ENCODE results near the gene TRIM33.
"Not testable (repeated sequence)": the region's sequence is repeated elsewhere in the genome, so short reads cannot be mapped to it uniquely, and the experiment has no call there.

TRIM33 gene

DNA sequence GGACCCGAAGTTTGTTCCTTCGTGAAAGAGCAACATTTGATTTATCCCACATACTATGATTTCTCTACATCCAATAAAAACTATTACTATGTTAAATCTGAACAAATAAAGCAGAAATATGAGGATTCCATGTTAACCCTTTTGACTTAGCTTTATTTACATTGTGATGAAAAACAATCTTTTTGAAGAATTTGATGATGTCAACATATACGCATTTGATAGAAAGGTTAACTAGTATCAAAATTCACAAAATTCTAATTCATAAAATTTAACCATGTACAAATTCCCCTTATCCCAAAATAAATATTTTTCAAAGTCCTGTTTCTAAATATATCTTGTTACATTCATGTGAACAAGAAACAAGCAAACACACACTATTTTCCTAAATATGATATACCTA, 74.2 kb downstream of the TRIM33 start:
- H3K36me3 ChIP-seq (ENCODE audit: control insufficient read depth in 5 of 5, insufficient read depth in 5 of 5, low read length in 5 of 5) = peaks cover 0 to 15% (median 12%) of the 10 kb centered on the region in 5 donors
- no peaks in the 10 kb centered on the region for H3K9me3 ChIP-seq (ENCODE audit: control insufficient read depth in 5 of 5, low read length in 5 of 5)
- H3K27ac ChIP-seq (ENCODE audit: low read depth, low read length) = no peak overlapping the region
- H3K27me3 ChIP-seq (ENCODE audit: control insufficient read depth in 5 of 5, insufficient read depth in 4 of 5, low read length in 5 of 5) = no peaks in the 10 kb centered on the region
- no peak overlapping the region for H3K4me3 ChIP-seq (ENCODE audit: low read depth in 1 of 5, low read length in 5 of 5)
- H3K4me1 ChIP-seq (ENCODE audit: control insufficient read depth in 5 of 5, insufficient read depth in 5 of 5, low read length in 5 of 5) = no peaks in the 10 kb centered on the region
- no peak overlapping the region for H3K9ac ChIP-seq (ENCODE audit: low read length in 5 of 5)

DNA sequence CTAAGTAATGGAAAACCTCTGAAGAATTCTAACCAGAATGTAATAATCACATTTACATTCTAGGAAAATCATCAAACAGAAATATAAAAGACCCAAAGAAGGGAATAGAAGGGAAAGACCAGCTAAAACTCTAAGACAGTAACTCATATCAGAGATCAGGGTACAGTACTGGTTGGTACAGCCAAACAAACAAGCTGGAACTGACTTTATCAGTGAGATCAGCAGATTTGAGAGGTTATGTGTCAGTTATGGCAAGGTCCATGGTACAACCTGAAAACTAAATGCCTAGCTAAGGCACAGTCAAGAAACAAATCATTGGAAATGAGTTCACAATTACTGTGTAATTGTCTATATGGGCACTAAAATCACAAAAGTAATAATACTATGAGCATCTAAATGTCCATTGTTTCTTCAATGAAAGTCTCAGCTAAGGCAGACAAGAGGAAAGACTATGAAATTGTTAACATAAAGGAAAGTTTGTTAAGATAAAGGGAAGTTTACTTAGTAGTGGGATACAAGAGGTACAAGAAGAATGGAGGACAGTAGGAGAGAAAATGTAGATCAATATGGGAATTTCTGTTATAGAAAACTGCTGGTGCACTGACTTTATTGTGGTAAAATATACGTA, 75.8 kb downstream of the TRIM33 start:
- H3K36me3 ChIP-seq (ENCODE audit: control insufficient read depth in 5 of 5, insufficient read depth in 5 of 5, low read length in 5 of 5) = peaks cover 0 to 13% (median 11%) of the 10 kb centered on the region in 5 donors
- H3K27me3 ChIP-seq (ENCODE audit: control insufficient read depth in 5 of 5, insufficient read depth in 4 of 5, low read length in 5 of 5) = no peaks in the 10 kb centered on the region
- H3K9me3 ChIP-seq (ENCODE audit: control insufficient read depth in 5 of 5, low read length in 5 of 5) = no peaks in the 10 kb centered on the region
- no peak overlapping the region for H3K27ac ChIP-seq (ENCODE audit: low read depth, low read length)
- no peak overlapping the region for H3K4me3 ChIP-seq (ENCODE audit: low read depth in 1 of 5, low read length in 5 of 5)
- no peaks in the 10 kb centered on the region for H3K4me1 ChIP-seq (ENCODE audit: control insufficient read depth in 5 of 5, insufficient read depth in 5 of 5, low read length in 5 of 5)
- no peak overlapping the region for H3K9ac ChIP-seq (ENCODE audit: low read length in 5 of 5)

DNA sequence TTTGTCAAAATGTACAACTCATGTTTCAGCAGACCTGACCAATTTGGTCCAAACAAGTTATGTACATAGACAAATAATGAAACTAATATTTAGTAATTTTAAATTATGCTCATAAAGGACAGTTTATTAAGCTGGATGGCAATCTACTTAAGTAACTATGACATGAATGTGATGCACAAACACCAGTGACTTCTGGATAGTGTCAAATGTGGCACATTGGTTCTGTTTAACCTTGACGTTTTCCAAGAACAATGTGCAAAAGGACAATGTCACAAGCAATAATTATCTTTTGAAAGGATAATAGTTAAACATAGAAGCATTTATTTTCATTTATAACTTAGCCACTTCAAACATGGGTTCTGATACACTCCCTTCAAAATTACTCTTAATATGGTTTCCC, 80.0 kb downstream of the TRIM33 start:
- Histone ChIP-seq H3K9ac (ENCODE audit: low read length in 5 of 5) (no peak overlapping the region), H3K4me1 (ENCODE audit: control insufficient read depth in 5 of 5, insufficient read depth in 5 of 5, low read length in 5 of 5) (no peaks in the 10 kb centered on the region), H3K4me3 (ENCODE audit: low read depth in 1 of 5, low read length in 5 of 5) (no peak overlapping the region), H3K27ac (ENCODE audit: low read depth, low read length) (no peak overlapping the region), H3K9me3 (ENCODE audit: control insufficient read depth in 5 of 5, low read length in 5 of 5) (no peaks in the 10 kb centered on the region), H3K27me3 (ENCODE audit: control insufficient read depth in 5 of 5, insufficient read depth in 4 of 5, low read length in 5 of 5) (no peaks in the 10 kb centered on the region), H3K36me3 (ENCODE audit: control insufficient read depth in 5 of 5, insufficient read depth in 5 of 5, low read length in 5 of 5) (peaks cover 1 to 20% (median 19%) of the 10 kb centered on the region in 5 donors)

DNA sequence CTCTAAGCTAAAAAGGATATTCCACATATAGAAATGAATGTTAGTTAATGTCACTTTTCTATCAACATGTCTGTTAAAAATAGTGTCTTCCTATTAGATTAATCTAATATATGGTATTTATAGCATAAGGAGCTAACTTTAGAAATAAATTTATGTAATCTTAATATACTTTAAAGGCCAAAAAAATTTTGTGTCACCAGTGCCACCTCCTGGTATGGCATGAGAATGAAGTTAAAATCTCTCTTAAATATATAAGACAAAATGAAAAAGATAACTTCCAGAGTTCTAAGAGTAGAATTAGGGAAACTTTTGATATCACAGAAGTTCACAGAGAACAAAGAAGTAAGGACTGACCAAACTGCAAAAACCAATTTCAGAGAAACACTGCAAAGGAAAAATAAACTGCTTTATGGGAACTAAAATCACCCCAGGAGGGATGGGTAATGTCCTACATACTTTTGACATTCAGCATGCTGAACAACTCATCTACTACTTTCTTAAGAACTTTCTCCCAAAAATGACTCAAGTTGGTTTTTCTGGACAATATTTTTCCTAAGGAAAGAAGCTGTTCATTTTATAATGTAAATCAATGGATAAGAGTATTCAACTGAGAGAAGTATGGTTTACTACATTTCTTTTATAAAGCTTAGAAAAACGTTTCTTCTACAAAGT, 82.8 kb downstream of the TRIM33 start:
- Histone ChIP-seq H3K27me3 (ENCODE audit: control insufficient read depth in 5 of 5, insufficient read depth in 4 of 5, low read length in 5 of 5) (no peaks in the 10 kb centered on the region), H3K9me3 (ENCODE audit: control insufficient read depth in 5 of 5, low read length in 5 of 5) (no peaks in the 10 kb centered on the region), H3K9ac (ENCODE audit: low read length in 5 of 5) (no peak overlapping the region), H3K27ac (ENCODE audit: low read depth, low read length) (no peak overlapping the region), H3K36me3 (ENCODE audit: control insufficient read depth in 5 of 5, insufficient read depth in 5 of 5, low read length in 5 of 5) (peaks cover 18 to 45% (median 42%) of the 10 kb centered on the region in 5 donors), H3K4me3 (ENCODE audit: low read depth in 1 of 5, low read length in 5 of 5) (no peak overlapping the region), H3K4me1 (ENCODE audit: control insufficient read depth in 5 of 5, insufficient read depth in 5 of 5, low read length in 5 of 5) (no peaks in the 10 kb centered on the region)

DNA sequence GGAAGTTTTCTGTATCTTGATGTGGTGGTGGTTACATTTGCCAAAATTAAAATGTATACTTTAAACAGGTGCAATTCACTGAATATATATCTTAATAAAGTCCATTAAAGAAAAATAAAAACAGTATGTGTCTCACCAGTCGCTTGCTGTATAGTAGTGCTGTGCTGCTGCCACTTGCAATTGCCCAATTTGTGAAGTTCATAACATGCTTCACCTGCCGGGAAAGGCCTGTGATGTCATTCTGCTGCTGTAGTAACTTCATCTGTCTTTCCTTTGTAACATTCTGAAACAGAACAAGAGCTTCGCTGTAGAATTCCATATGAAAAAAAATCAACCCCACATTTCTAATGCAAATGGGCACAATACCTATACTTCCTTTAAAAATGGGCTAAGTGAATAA, 83.4 kb downstream of the TRIM33 start:
- Histone ChIP-seq H3K9me3 (ENCODE audit: control insufficient read depth in 5 of 5, low read length in 5 of 5) (no peaks in the 10 kb centered on the region), H3K4me3 (ENCODE audit: low read depth in 1 of 5, low read length in 5 of 5) (no peak overlapping the region), H3K36me3 (ENCODE audit: control insufficient read depth in 5 of 5, insufficient read depth in 5 of 5, low read length in 5 of 5) (peaks cover 18 to 45% (median 42%) of the 10 kb centered on the region in 5 donors), H3K4me1 (ENCODE audit: control insufficient read depth in 5 of 5, insufficient read depth in 5 of 5, low read length in 5 of 5) (no peaks in the 10 kb centered on the region), H3K27me3 (ENCODE audit: control insufficient read depth in 5 of 5, insufficient read depth in 4 of 5, low read length in 5 of 5) (no peaks in the 10 kb centered on the region), H3K27ac (ENCODE audit: low read depth, low read length) (no peak overlapping the region), H3K9ac (ENCODE audit: low read length in 5 of 5) (no peak overlapping the region)

DNA sequence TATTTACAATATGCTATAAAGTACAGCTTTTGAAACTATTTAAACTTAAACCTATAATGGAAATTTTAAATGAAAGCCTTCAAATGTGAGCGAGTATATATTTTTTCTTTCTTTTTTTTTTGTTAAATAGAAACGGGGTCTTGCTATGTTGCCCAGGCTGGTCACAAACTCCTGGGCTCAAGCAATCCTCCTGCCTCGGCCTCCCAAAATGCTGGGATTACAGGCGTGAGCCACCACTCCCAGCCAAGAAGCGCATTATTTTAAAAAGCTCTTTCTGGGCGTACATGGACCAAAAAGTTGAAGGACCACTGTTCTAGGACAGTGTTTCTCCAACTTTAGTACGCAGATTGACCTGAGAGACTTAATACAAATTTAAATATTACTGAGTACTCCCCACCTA, 87.5 kb downstream of the TRIM33 start:
- Histone ChIP-seq H3K27me3 (ENCODE audit: control insufficient read depth in 5 of 5, insufficient read depth in 4 of 5, low read length in 5 of 5) (no peaks in the 10 kb centered on the region), H3K27ac (ENCODE audit: low read depth, low read length) (no peak overlapping the region), H3K36me3 (ENCODE audit: control insufficient read depth in 5 of 5, insufficient read depth in 5 of 5, low read length in 5 of 5) (peaks cover 42 to 73% (median 67%) of the 10 kb centered on the region in 5 donors), H3K9me3 (ENCODE audit: control insufficient read depth in 5 of 5, low read length in 5 of 5) (no peaks in the 10 kb centered on the region), H3K4me1 (ENCODE audit: control insufficient read depth in 5 of 5, insufficient read depth in 5 of 5, low read length in 5 of 5) (no peaks in the 10 kb centered on the region), H3K9ac (ENCODE audit: low read length in 5 of 5) (no peak overlapping the region), H3K4me3 (ENCODE audit: low read depth in 1 of 5, low read length in 5 of 5) (no peak overlapping the region)

DNA sequence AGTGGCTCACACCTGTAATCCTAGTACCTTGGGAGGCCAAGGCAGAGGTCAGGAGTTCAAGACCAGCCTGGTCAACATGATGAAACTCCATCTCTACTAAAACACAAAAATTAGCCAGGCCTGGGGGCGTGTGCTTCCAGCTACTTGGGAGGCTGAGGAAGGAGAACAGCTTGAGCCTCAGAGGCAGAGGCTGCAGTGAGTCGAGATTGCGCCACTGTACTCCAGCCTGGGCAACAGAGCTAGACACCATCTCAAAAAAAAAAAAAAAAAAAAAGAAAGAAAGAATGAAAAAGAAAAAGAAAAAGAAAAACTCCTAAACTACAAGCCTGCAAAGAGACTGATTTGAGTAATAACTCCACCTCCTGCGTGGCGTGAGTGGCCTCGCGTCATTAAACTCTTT, 92.1 kb downstream of the TRIM33 start:
- H3K9me3 ChIP-seq (ENCODE audit: control insufficient read depth in 5 of 5, low read length in 5 of 5); H3K27me3 ChIP-seq (ENCODE audit: control insufficient read depth in 5 of 5, insufficient read depth in 4 of 5, low read length in 5 of 5); H3K4me3 ChIP-seq (ENCODE audit: low read depth in 1 of 5, low read length in 5 of 5); H3K27ac ChIP-seq (ENCODE audit: low read depth, low read length); H3K9ac ChIP-seq (ENCODE audit: low read length in 5 of 5); H3K4me1 ChIP-seq (ENCODE audit: control insufficient read depth in 5 of 5, insufficient read depth in 5 of 5, low read length in 5 of 5): not testable (repeated sequence)
- H3K36me3 ChIP-seq (ENCODE audit: control insufficient read depth in 5 of 5, insufficient read depth in 5 of 5, low read length in 5 of 5) = peaks cover 36 to 71% (median 51%) of the 10 kb centered on the region in 5 donors

DNA sequence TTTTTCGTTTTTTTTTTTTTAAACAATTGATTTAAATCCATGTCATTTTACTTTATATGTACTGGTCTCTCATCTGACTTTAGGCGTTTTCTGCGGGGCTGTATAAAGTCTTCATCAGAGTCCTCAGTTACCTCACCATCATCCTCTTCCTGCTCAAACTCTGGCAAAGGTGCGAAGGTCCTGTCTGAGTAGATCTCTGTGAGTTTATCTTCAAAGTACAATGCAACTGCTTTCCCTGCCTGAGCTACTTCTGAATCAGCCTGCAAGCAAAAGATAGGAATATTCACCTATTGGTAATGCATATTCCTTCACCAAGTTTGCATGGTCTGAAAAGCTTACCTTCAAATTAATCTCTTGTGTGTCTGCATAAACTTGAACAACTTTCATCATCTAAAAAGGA, 113.4 kb downstream of the TRIM33 start:
- H3K27me3 ChIP-seq (ENCODE audit: control insufficient read depth in 5 of 5, insufficient read depth in 4 of 5, low read length in 5 of 5) = no peaks in the 10 kb centered on the region
- no peaks in the 10 kb centered on the region for H3K4me1 ChIP-seq (ENCODE audit: control insufficient read depth in 5 of 5, insufficient read depth in 5 of 5, low read length in 5 of 5)
- no peak overlapping the region for H3K9ac ChIP-seq (ENCODE audit: low read length in 5 of 5)
- no peak overlapping the region for H3K27ac ChIP-seq (ENCODE audit: low read depth, low read length)
- no peak overlapping the region for H3K4me3 ChIP-seq (ENCODE audit: low read depth in 1 of 5, low read length in 5 of 5)
- H3K36me3 ChIP-seq (ENCODE audit: control insufficient read depth in 5 of 5, insufficient read depth in 5 of 5, low read length in 5 of 5) = peaks cover 13 to 54% (median 26%) of the 10 kb centered on the region in 5 donors
- H3K9me3 ChIP-seq (ENCODE audit: control insufficient read depth in 5 of 5, low read length in 5 of 5) = no peaks in the 10 kb centered on the region

DNA sequence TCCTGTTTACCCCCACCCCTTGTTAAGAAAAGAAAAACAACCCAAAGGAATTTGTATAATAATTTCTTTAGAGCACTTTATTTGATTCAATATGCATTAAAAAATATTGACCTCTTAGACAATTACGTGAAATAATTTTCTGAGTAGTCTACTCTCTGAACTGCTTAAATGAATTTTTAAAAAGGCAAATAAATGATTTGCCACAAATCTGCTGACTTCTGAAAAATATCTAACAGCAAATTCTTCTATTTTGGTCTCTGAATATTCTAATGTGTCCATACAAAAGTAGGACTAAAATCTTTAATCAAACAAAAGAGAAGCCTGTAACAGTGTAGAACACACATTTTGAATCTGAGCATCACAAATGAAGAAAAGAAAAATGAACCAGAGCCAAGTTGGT, 115.1 kb downstream of the TRIM33 start:
- Histone ChIP-seq H3K36me3 (ENCODE audit: control insufficient read depth in 5 of 5, insufficient read depth in 5 of 5, low read length in 5 of 5) (peaks cover 8 to 54% (median 21%) of the 10 kb centered on the region in 5 donors), H3K27ac (ENCODE audit: low read depth, low read length) (no peak overlapping the region), H3K9ac (ENCODE audit: low read length in 5 of 5) (no peak overlapping the region), H3K4me1 (ENCODE audit: control insufficient read depth in 5 of 5, insufficient read depth in 5 of 5, low read length in 5 of 5) (no peaks in the 10 kb centered on the region), H3K27me3 (ENCODE audit: control insufficient read depth in 5 of 5, insufficient read depth in 4 of 5, low read length in 5 of 5) (no peaks in the 10 kb centered on the region), H3K4me3 (ENCODE audit: low read depth in 1 of 5, low read length in 5 of 5) (no peak overlapping the region), H3K9me3 (ENCODE audit: control insufficient read depth in 5 of 5, low read length in 5 of 5) (no peaks in the 10 kb centered on the region)

DNA sequence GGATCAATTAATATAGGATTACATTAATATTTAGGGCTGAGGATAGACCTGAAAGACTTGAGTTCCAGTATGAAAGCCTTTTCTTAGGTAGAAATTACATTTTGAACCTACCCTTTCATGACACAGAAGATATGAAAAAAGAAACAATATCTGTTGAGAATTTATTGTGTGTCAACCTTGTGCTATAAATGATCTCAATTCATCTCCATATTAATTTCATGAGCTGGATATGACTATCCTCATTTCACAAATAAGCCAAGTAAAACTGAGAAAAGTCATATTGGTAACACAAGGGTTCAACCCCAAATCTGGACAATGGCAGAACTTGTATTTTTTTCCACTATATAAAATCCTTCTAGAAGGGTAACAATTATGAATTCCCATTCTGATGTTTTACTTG, 120.0 kb downstream of the TRIM33 start:
- H3K4me3 ChIP-seq (ENCODE audit: low read depth in 1 of 5, low read length in 5 of 5) = no peak overlapping the region
- peaks cover 0 to 29% (median 10%) of the 10 kb centered on the region in 5 donors for H3K36me3 ChIP-seq (ENCODE audit: control insufficient read depth in 5 of 5, insufficient read depth in 5 of 5, low read length in 5 of 5)
- no peak overlapping the region for H3K27ac ChIP-seq (ENCODE audit: low read depth, low read length)
- no peaks in the 10 kb centered on the region for H3K4me1 ChIP-seq (ENCODE audit: control insufficient read depth in 5 of 5, insufficient read depth in 5 of 5, low read length in 5 of 5)
- H3K27me3 ChIP-seq (ENCODE audit: control insufficient read depth in 5 of 5, insufficient read depth in 4 of 5, low read length in 5 of 5) = no peaks in the 10 kb centered on the region
- peaks cover 0 to 6% (median 3%) of the 10 kb centered on the region in 5 donors for H3K9me3 ChIP-seq (ENCODE audit: control insufficient read depth in 5 of 5, low read length in 5 of 5)
- H3K9ac ChIP-seq (ENCODE audit: low read length in 5 of 5) = no peak overlapping the region
